ENCODE data around the gene SYCE3. TPM values are rescaled to one million over a fixed set of nuclear protein-coding genes. Genes with fewer than 3 reads are reported as not detected.

SYCE3 gene
- total and polyA plus RNA-seq, 9 of the 15 experiments (the other 6 are each of a cell fraction or from before 2014, with no cell fraction given) = 0.56 TPM; not detected in 8

GRCh38 chr22:50605002-50605612 is 42.4 kb upstream of the SYCE3 start (continued):
- TF ChIP-seq ZNF318 (IDR thresholded peaks at IDR 0.05; ENCODE audit: borderline replicate concordance in 1 of 2, low read depth in 1 of 2) = no peak

Measured in K562 (cell line).